HepG2 (cell line): ENCODE measurements around the gene SENP5. TPM values are rescaled to one million over a fixed set of nuclear protein-coding genes. Genes with fewer than 3 reads are reported as not detected.
A peak's percentile ranks its signal among the peaks of the same experiment; 100 is the strongest.

Source experiments
- AKNA ChIP-seq: sonication (generic); formaldehyde crosslinking; IDR thresholded peaks from 2 replicates; pipeline ENCODE4 v1.4.0; 2020; ENCODE audit warnings: missing genetic modification reagents, borderline replicate concordance
- CHD4 ChIP-seq: fragments of 200-600 bp; sonication (generic); IDR thresholded peaks from 2 replicates; pipeline ENCODE4 v1.7.0; 2017; ENCODE audit warnings: mild to moderate bottlenecking, low read length, borderline replicate concordance
- DNMT3B ChIP-seq: conservative IDR thresholded peaks from 2 replicates; pipeline ENCODE4 v1.6.1; 2016; ENCODE audit warnings: missing biosample characterization, control low read depth
- ELF1 ChIP-seq: sonication (generic); formaldehyde crosslinking; IDR thresholded peaks from 2 replicates; pipeline ENCODE4 v1.4.0; 2020; ENCODE audit warnings: missing genetic modification reagents
- ETV6 ChIP-seq: sonication (generic); formaldehyde crosslinking; conservative IDR thresholded peaks from 2 replicates; pipeline ENCODE4 v1.4.0; 2020; ENCODE audit warnings: missing genetic modification reagents
- IRF2 ChIP-seq: IDR thresholded peaks from 2 replicates; pipeline ENCODE4 v1.6.1; 2018; ENCODE audit warnings: missing genetic modification reagents, missing compliant biosample characterization
- JARID2 ChIP-seq: sonication (generic); formaldehyde crosslinking; IDR thresholded peaks from 2 replicates; pipeline ENCODE4 v1.8.1; 2023; ENCODE audit warnings: missing genetic modification reagents, inconsistent platforms; ENCODE audit not compliant: insufficient replicate concordance
- KDM6A ChIP-seq: IDR thresholded peaks from 2 replicates; pipeline ENCODE4 v1.6.1; 2016; ENCODE audit warnings: low read depth
- NFKBIZ ChIP-seq: IDR thresholded peaks from 2 replicates; pipeline ENCODE4 v1.6.1; 2018; ENCODE audit warnings: missing genetic modification reagents, missing compliant biosample characterization
- SALL1 ChIP-seq: sonication (generic); formaldehyde crosslinking; IDR thresholded peaks from 2 replicates; pipeline ENCODE4 v1.8.0; 2022; ENCODE audit warnings: mild to moderate bottlenecking, missing genetic modification reagents
- SNAPC5 ChIP-seq: sonication (generic); formaldehyde crosslinking; IDR thresholded peaks from 2 replicates; pipeline ENCODE4 v1.8.1; 2023; ENCODE audit warnings: mild to moderate bottlenecking, missing genetic modification reagents, borderline replicate concordance
- TCF7L2 ChIP-seq: IDR thresholded peaks from 2 replicates; pipeline ENCODE4 v1.6.1; 2011; ENCODE audit warnings: mild to moderate bottlenecking, low read depth, low read length, moderate library complexity
- WIZ ChIP-seq: sonication (generic); formaldehyde crosslinking; IDR thresholded peaks from 2 replicates; pipeline ENCODE4 v1.5.1; 2020; ENCODE audit warnings: mild to moderate bottlenecking, missing genetic modification reagents
- ZNF10 ChIP-seq: sonication (generic); formaldehyde crosslinking; IDR thresholded peaks from 2 replicates; pipeline ENCODE4 v1.4.0; 2020; ENCODE audit warnings: mild to moderate bottlenecking, low read depth, missing genetic modification reagents, borderline replicate concordance
- ZNF205 ChIP-seq: IDR thresholded peaks from 2 replicates; pipeline ENCODE4 v1.6.1; 2018; ENCODE audit warnings: missing biosample characterization, missing genetic modification reagents
- ZNF275 ChIP-seq: sonication (generic); formaldehyde crosslinking; IDR thresholded peaks from 2 replicates; pipeline ENCODE4 v1.8.0; 2022; ENCODE audit warnings: missing genetic modification reagents, mild to moderate bottlenecking, inconsistent platforms, borderline replicate concordance
- ZNF326 ChIP-seq: sonication (generic); formaldehyde crosslinking; IDR thresholded peaks from 2 replicates; pipeline ENCODE4 v1.4.0; 2020; ENCODE audit warnings: missing genetic modification reagents, borderline replicate concordance
- ZNF33B ChIP-seq: sonication (generic); formaldehyde crosslinking; IDR thresholded peaks from 2 replicates; pipeline ENCODE4 v1.5.1; 2020; ENCODE audit warnings: mild to moderate bottlenecking, missing genetic modification reagents
- ZNF430 ChIP-seq: sonication (generic); formaldehyde crosslinking; IDR thresholded peaks from 2 replicates; pipeline ENCODE4 v1.9.0; 2021; ENCODE audit warnings: mild to moderate bottlenecking, missing genetic modification reagents
- ZNF496 ChIP-seq: sonication (generic); formaldehyde crosslinking; IDR thresholded peaks from 2 replicates; pipeline ENCODE4 v1.8.1; 2023; ENCODE audit warnings: mild to moderate bottlenecking, moderate library complexity, missing genetic modification reagents; ENCODE audit not compliant: insufficient replicate concordance
- ZNF678 ChIP-seq: sonication (generic); formaldehyde crosslinking; IDR thresholded peaks from 2 replicates; pipeline ENCODE4 v1.4.0; 2020; ENCODE audit warnings: mild to moderate bottlenecking, missing genetic modification reagents
- ZSCAN9 ChIP-seq: IDR thresholded peaks from 2 replicates; pipeline ENCODE4 v1.6.1; 2016; ENCODE audit warnings: borderline replicate concordance
- ZUFSP ChIP-seq: sonication (generic); formaldehyde crosslinking; IDR thresholded peaks from 2 replicates; pipeline ENCODE4 v1.9.0; 2021; ENCODE audit warnings: missing genetic modification reagents, mild to moderate bottlenecking, borderline replicate concordance
- polyA plus RNA-seq, 8 experiments: library from polyadenylated mRNA; depleted of rRNA in 3 of 8; stranded (reverse) in 7 of 8; unstranded in 1 of 8; fragments of >200 nt; fragmentation: Illumina TruSeq in 4 of 8; extraction: Trizol in 4 of 8; gene quantifications; 2 replicates each; pipeline versions ENCODE4 v1.2.1 to v1.2.3, GENCODE V29; 2011 to 2016; ENCODE audit warnings: low read depth in 4 of 8, missing spikeins in 1 of 8, mixed read lengths in 1 of 8; ENCODE audit not compliant: insufficient read depth in 1 of 8
- total RNA-seq, 5 experiments: library from RNA; depleted of rRNA; stranded (reverse); fragments of >200 nt; fragmentation: Illumina TruSeq; extraction: Trizol; gene quantifications; 2 replicates each; pipeline ENCODE4 v1.2.3, GENCODE V29; 2016; ENCODE audit warnings: low read depth in 1 of 5

SENP5 gene
- total and polyA plus RNA-seq, 2 of the 13 experiments (the other 11 are each of a cell fraction or from before 2014, with no cell fraction given): 17.6 to 30.9 TPM

- TF ChIP-seq ZUFSP (CRISPR knock-in tag): no peak
- no peak for TF ChIP-seq ZNF496 (CRISPR knock-in tag)
- no peak for TF ChIP-seq ZNF33B (CRISPR knock-in tag)
- peak; percentile 91 for TF ChIP-seq NFKBIZ (CRISPR knock-in tag)
- peak; percentile 49; the same call in 1 of the 2 replicates for TF ChIP-seq ZNF678 (CRISPR knock-in tag)
- TF ChIP-seq ZNF275 (CRISPR knock-in tag): 0 out of 2 replicates have a peak, but pooled peaks have one; percentile 62
- TF ChIP-seq ZSCAN9: peak; percentile 79; the same call in 1 of the 2 replicates
- peak; percentile 97 for TF ChIP-seq IRF2 (CRISPR knock-in tag)
- no peak for TF ChIP-seq ZNF10 (CRISPR knock-in tag)
- TF ChIP-seq ELF1: peak; percentile 100
- TF ChIP-seq DNMT3B: no peak; the same call in 1 of the 2 replicates
- TF ChIP-seq AKNA (CRISPR knock-in tag): no peak
- no peak for TF ChIP-seq TCF7L2
- TF ChIP-seq JARID2 (CRISPR knock-in tag): peak; percentile 89
- TF ChIP-seq WIZ: no peak
- TF ChIP-seq ZNF326 (CRISPR knock-in tag): no peak
- TF ChIP-seq KDM6A (CRISPR knock-in tag): 0 out of 2 replicates have a peak, but pooled peaks have one; percentile 10
- no peak for TF ChIP-seq SNAPC5
- TF ChIP-seq SALL1 (CRISPR knock-in tag): peak; percentile 92
- TF ChIP-seq ETV6 (CRISPR knock-in tag): peak; percentile 69
- peak; percentile 86 for TF ChIP-seq ZNF430 (CRISPR knock-in tag)
- no peak for TF ChIP-seq CHD4
- TF ChIP-seq ZNF205 (CRISPR knock-in tag): peak; percentile 86
Observed at GRCh38 chr3:196942226-196942914, 74.7 kb downstream of the SENP5 start, which contains the start of gene NCBP2 (continued).
